Effector memory CD8-positive, alpha-beta T cell (primary cell): Measurements from ENCODE around the gene TOR1B.
A peak's percentile ranks its signal among the peaks of the same experiment; 100 is the strongest.

ENCODE experiments used
- ATAC-seq: fragments of 150-1000 bp; cut with Tn5 transposase; replicated peaks from 2 replicates; pipeline ENCODE4 v1.10.0; 2021; ENCODE audit warnings: mild to moderate bottlenecking, moderate library complexity
- DNase-seq, 3 experiments: peaks; one replicate each; pipeline ENCODE4 v3.0.0; 2021
- H3K27ac Mint-ChIP-seq, 2 donors: one replicate each; pipeline ENCODE4 v1.8.0; 2022; ENCODE audit warnings: mild to moderate bottlenecking in 2 of 2, mixed read lengths in 2 of 2, moderate library complexity in 2 of 2
- H3K27me3 Mint-ChIP-seq, 2 donors: one replicate each; pipeline ENCODE4 v1.8.0; 2022; ENCODE audit warnings: mixed read lengths in 2 of 2
- H3K36me3 Mint-ChIP-seq: one replicate; pipeline ENCODE4 v1.8.0; 2022; ENCODE audit warnings: mild to moderate bottlenecking, moderate library complexity, mixed read lengths; ENCODE audit not compliant: insufficient read depth
- H3K4me1 Mint-ChIP-seq, 2 donors: one replicate each; pipeline ENCODE4 v1.8.0; 2022; ENCODE audit warnings: low read depth in 2 of 2, mixed read lengths in 2 of 2
- H3K4me3 Mint-ChIP-seq, 2 donors: one replicate each; pipeline ENCODE4 v1.8.0; 2022; ENCODE audit warnings: mild to moderate bottlenecking in 2 of 2, mixed read lengths in 2 of 2, moderate library complexity in 2 of 2
- H3K9me3 Mint-ChIP-seq, 2 donors: one replicate each; pipeline ENCODE4 v1.8.0; 2022; ENCODE audit warnings: mixed read lengths in 2 of 2

TOR1B gene

DNA sequence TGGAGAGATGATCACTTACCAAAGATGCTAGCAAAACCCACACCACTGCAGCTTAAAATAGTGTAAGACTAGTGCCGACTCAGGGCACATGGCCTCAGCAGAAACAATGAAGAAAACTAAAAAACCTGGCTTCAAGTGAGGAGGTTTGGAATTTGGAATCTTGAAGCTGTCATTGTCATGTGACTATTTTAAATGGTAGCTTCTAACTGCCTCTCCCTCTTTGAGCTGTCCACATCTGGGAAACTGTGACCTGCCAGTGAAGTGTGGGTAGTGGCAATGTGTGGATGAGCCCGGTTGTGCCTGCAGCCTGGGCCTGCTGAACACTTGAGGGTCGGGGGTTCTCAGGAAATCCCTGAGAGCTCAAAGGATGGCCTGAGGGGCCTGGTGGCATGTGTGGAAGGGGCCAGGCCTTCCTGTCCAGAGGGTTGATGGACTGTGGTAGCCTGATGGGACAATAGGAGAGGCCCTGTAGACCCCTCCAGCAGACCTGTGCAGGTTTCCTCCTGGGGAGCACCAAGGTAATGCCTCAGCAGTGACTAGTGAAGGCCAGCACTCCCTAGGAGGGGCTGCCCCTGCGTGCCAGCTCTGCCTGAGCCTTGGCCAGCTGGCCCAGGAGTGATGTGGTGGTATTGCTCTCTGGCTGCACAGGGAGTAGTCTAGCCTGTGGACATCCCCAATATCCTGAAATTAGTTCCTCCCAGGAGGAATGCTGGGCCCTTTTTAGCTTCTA is 45.9 kb downstream of the TOR1B start:
- H3K36me3 Mint-ChIP-seq = peaks cover 47% of the 10 kb centered on the region
- H3K27me3 Mint-ChIP-seq = no peaks in the 10 kb centered on the region

DNA sequence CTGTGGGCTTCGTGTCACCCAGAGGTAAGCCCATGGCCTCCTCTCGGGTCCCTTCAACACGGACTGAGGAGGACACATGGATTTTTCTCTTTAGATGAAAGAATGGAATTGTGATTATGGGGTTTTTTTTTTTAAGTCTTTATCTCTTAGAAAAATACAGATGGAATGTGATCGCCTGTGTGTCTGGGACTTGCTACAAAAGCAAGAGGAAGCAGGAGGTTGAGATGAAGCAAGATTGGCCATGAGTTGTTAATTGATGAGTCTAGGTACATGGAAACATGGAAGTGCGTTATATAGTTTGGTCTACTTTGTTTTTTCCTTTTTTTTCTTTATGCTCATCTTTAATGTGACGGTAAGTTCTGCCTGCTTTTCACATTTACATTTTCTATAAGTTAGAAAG is 46.9 kb downstream of the TOR1B start:
- Mint-ChIP-seq H3K9me3 (no peaks in the 10 kb centered on the region), H3K4me1 (peaks cover 22 to 29% of the 10 kb centered on the region in 2 donors), H3K27ac (peak overlapping the region in 1 of 2 donors; percentile 15), H3K36me3 (peaks cover 50% of the 10 kb centered on the region), H3K4me3 (no peak overlapping the region), H3K27me3 (no peaks in the 10 kb centered on the region)
- DNase-seq (no peak), ATAC-seq (no peak)

More for the DNA sequence above, 45.9 kb downstream of the TOR1B start:
- Mint-ChIP-seq H3K4me1 (peaks cover 12 to 19% of the 10 kb centered on the region in 2 donors), H3K4me3 (no peak overlapping the region), H3K27ac (no peak overlapping the region), H3K9me3 (no peaks in the 10 kb centered on the region)
- DNase-seq (no peak), ATAC-seq (no peak)

DNA sequence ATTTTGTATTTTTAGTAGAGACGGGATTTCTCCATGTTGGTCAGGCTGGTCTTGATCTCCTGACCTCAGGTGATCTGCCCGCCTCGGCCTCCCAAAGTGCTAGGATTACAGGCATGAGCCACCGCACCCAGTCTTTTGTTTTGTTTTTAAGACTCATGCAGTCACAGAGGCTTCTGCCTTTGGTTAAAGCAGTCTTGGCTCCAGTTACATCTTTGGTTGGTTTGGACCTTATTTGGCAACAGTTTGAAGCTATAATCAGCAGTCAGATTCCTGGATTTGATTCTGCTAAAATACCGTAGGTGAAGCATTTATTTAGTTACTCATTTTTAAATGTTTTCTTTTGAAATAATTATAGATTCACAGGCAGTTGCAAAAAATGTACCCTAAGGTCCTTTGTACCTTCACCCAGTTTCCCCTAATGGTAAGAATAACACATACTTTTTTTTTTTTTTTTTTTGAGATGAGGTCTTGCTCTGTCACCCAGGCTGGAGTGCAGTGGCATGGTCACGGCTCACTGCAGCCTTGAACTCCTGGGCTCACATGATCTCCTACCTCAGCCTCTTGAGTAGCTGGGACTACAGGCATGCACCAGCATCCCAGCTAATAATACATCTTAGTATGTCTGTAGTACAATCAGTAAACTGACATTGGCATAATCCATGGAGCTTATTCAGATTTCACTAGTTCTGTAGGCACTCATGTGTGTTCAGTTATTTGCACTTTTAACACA is 48.0 kb downstream of the TOR1B start:
- Mint-ChIP-seq H3K27ac (no peak overlapping the region), H3K27me3 (no peaks in the 10 kb centered on the region), H3K9me3 (no peaks in the 10 kb centered on the region), H3K4me1 (peaks cover 24 to 31% of the 10 kb centered on the region in 2 donors), H3K4me3 (no peak overlapping the region), H3K36me3 (peaks cover 57% of the 10 kb centered on the region)
- DNase-seq = no peak
- ATAC-seq = no peak

DNA sequence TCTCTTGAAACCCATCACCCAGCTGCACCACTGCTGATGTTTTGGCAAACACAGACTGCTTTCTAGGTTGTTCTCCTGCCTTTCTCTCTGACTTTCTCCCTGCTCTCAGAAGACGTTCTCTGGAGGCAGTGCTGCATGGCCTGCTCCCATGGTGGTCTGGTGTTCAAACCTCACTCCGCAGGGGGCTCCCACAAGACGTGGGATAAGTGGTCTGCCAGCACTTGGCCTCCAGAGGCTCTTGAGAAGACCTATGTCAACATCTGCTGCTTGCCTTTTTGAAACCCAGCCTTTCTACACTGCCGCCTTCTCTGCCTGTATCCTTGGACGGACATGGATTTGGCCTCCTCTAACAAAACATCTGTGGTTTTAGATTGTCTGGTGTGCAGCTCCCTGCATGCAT is 48.8 kb downstream of the TOR1B start:
- Mint-ChIP-seq H3K36me3 (peaks cover 61% of the 10 kb centered on the region), H3K4me1 (peaks cover 24 to 31% of the 10 kb centered on the region in 2 donors), H3K27ac (peak overlapping the region in 1 of 2 donors; percentile 11), H3K4me3 (no peak overlapping the region), H3K27me3 (no peaks in the 10 kb centered on the region), H3K9me3 (no peaks in the 10 kb centered on the region)
- no peak for DNase-seq
- ATAC-seq = no peak

DNA sequence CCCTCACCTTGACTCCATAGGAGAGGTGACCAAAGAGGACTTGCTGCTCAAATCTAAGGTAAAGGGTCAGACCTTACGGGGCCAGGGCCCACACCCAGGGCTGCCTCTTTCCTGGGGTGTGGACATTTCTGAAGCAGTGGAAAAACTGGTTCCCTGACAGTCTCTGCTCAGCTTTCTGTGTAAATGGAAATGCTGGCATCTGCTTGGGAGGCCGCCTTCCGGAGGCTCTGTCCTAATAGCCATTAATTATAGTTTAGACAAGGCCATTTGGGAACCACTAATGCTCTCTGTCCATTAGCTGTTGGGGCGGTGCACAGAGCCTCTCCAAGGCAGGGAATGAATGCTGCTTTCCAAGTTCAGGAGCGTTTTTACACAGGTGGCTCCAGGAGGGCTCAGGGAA is 49.6 kb downstream of the TOR1B start:
- ATAC-seq = no peak
- Mint-ChIP-seq H3K36me3 (peaks cover 62% of the 10 kb centered on the region), H3K27me3 (no peaks in the 10 kb centered on the region), H3K4me3 (no peak overlapping the region), H3K9me3 (no peaks in the 10 kb centered on the region), H3K4me1 (peaks cover 24 to 36% of the 10 kb centered on the region in 2 donors), H3K27ac (no peak overlapping the region)
- no peak for DNase-seq

DNA sequence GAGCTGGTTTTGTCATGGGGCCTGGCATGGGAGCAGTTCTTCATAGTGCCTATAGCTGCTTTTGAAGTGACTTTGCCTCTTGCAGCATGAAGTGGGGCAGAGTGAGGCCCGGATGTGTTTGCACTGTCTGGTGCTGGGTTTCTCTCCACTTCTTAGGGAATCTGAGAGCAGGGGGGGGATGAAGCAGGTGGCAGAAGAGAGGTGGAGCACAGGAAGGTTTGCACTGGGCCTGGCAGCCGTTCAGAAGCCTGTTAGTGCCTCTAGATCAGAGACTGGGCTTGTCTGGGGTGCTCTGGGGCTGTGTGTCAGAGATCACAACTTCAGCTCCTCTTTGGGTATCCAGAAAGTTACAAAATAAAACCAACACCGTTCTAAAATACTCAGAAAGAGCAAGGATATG is 50.6 kb downstream of the TOR1B start:
- peaks cover 63% of the 10 kb centered on the region for H3K36me3 Mint-ChIP-seq
- no peak for ATAC-seq
- no peak overlapping the region for H3K27ac Mint-ChIP-seq
- no peak for DNase-seq
- peak overlapping the region; percentile 53 to 70 for H3K4me3 Mint-ChIP-seq
- H3K4me1 Mint-ChIP-seq = peaks cover 24 to 35% of the 10 kb centered on the region in 2 donors
- H3K27me3 Mint-ChIP-seq = no peaks in the 10 kb centered on the region
- no peaks in the 10 kb centered on the region for H3K9me3 Mint-ChIP-seq

DNA sequence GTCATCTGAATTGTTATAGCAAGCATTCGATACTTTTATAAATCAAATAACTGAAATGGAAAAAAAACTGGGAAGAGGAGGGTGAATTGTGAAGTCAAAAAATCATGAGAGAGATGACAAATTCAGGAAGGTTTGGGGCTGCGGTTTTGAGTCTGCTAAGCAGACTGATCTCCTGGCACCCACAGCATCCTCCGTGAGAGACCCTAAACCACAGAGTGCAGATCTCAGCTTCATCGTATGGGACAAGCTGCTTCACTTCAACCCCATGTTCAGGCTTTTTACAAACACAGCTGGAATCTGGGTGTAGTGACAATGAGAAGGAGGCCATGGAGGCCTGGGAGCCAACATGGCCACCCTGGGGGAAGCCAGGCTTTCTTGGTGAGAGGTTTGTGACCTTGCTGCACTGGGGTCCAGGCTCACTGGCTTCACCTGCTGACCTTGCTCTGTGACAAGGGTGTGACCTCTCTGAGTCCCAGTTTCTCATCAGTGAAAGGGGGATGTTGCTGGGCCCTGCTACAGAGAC is 51.7 kb downstream of the TOR1B start:
- peak overlapping the region; percentile 53 to 70 for H3K4me3 Mint-ChIP-seq
- H3K36me3 Mint-ChIP-seq = peaks cover 64% of the 10 kb centered on the region
- DNase-seq = no peak

DNA sequence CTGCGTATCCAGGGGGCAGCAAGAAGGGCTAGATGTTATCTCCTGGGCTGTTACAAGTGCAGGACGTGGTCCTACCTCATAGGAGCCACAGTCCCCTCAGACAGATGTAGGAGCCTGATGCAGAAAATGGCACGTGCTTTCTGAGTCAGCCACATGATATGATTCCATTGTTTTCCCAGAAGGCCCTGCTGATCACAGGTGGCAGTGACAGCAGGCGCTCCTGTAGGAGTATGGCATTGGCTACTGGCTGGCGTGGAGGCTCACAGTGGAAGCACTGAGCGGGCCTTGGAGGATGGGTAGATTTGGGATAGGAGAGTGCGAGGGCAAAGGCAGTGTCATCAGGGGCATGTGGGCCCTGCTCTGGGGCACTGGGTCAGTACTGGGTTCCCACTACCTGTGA is 54.2 kb downstream of the TOR1B start:
- H3K36me3 Mint-ChIP-seq = peaks cover 43% of the 10 kb centered on the region
- DNase-seq = no peak
- no peak for ATAC-seq
- peaks cover 31 to 42% of the 10 kb centered on the region in 2 donors for H3K4me1 Mint-ChIP-seq
- H3K9me3 Mint-ChIP-seq = no peaks in the 10 kb centered on the region
- H3K27me3 Mint-ChIP-seq = no peaks in the 10 kb centered on the region
- H3K4me3 Mint-ChIP-seq = no peak overlapping the region
- no peak overlapping the region for H3K27ac Mint-ChIP-seq

More for the DNA sequence above, 51.7 kb downstream of the TOR1B start:
- Mint-ChIP-seq H3K4me1 (peaks cover 24 to 33% of the 10 kb centered on the region in 2 donors), H3K27me3 (no peaks in the 10 kb centered on the region), H3K27ac (peak overlapping the region; percentile 70 to 81), H3K9me3 (no peaks in the 10 kb centered on the region)
- peak; percentile 87 for ATAC-seq

DNA sequence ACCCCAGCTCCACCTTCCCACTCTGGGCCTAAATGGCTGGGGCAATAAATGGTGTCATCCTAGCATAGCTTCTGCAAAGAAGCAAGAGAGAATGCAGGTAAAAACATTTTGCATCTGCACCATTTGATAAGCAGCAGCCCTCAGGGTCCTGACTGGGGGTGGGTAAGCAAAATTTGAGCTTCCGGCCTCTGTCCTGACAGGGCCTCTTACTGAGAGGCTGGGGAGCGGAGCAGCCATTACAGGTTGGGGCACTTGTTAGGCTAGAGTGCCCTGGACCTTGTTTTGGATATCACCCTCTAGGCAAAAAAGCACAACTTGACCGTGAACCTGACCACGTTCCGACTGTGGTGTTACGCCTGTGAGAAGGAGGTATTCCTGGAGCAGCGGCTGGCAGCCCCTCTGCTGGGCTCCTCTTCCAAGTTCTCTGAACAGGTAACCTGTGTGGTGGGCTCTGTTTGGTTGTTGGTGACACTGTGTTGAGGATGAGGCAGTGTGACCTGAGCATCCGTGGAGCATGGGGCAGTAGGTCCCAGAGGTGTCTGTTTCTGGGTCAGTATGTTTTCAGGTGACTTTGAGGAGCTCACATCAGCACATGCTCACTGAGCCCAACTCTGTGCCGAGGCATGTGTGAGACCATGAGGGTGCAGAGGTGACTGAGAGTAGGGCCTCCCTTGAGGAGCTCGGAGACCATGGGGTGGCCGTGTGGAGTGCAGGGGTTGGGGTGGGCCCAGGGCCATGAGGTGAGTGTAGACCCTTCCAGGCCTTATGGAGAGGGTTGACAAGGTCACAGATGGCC is 55.4 kb downstream of the TOR1B start:
- H3K27me3 Mint-ChIP-seq = no peaks in the 10 kb centered on the region
- peak overlapping the region in 1 of 2 donors; percentile 32 for H3K27ac Mint-ChIP-seq
- H3K9me3 Mint-ChIP-seq = no peaks in the 10 kb centered on the region
- DNase-seq (no peak), ATAC-seq (no peak)
- H3K4me3 Mint-ChIP-seq = no peak overlapping the region
- H3K36me3 Mint-ChIP-seq = peaks cover 41% of the 10 kb centered on the region
- H3K4me1 Mint-ChIP-seq = peaks cover 36 to 47% of the 10 kb centered on the region in 2 donors
